Smooth muscle cell (in vitro differentiated cells): Measurements from ENCODE around the gene PPFIBP1. TPM values are rescaled to one million over a fixed set of nuclear protein-coding genes. Genes with fewer than 3 reads are reported as not detected.
A peak's percentile ranks its signal among the peaks of the same experiment; 100 is the strongest.
"Not testable (repeated sequence)": the region's sequence is repeated elsewhere in the genome, so short reads cannot be mapped to it uniquely, and the experiment has no call there.

ENCODE experiments used
- DNase-seq: peaks from one replicate; lab custom pipeline; 2025; ENCODE audit not compliant: unreplicated experiment; lab: John Stamatoyannopoulos, UW
- H2AFZ ChIP-seq: fragments of 200-600 bp; sonication (generic); 2 replicates; pipeline ENCODE4 v1.6.0; 2016; ENCODE audit warnings: antibody characterized with exemption, low read depth, mild to moderate bottlenecking
- H3F3A ChIP-seq: fragments of 200-600 bp; sonication (generic); 2 replicates; pipeline ENCODE4 v1.6.0; 2017; ENCODE audit warnings: antibody characterized with exemption, low read depth
- H3K27ac ChIP-seq: fragments of 200-600 bp; sonication (generic); 2 replicates; pipeline ENCODE4 v1.5.1; 2016; ENCODE audit warnings: low read depth, mild to moderate bottlenecking
- H3K27me3 ChIP-seq: fragments of 200-600 bp; sonication (generic); 2 replicates; pipeline ENCODE4 v1.6.1; 2016; ENCODE audit warnings: low read depth, mild to moderate bottlenecking
- H3K36me3 ChIP-seq: fragments of 200-600 bp; sonication (generic); 2 replicates; pipeline ENCODE4 v1.5.1; 2016; ENCODE audit warnings: low read depth
- H3K4me1 ChIP-seq: fragments of 200-600 bp; sonication (generic); 2 replicates; pipeline ENCODE4 v1.5.1; 2016; ENCODE audit warnings: low read depth
- H3K4me2 ChIP-seq: fragments of 200-600 bp; sonication (generic); 2 replicates; pipeline ENCODE4 v1.6.0; 2016; ENCODE audit warnings: mild to moderate bottlenecking
- H3K4me3 ChIP-seq: fragments of 200-600 bp; sonication (generic); 2 replicates; pipeline ENCODE4 v1.5.1; 2016; ENCODE audit warnings: mild to moderate bottlenecking
- H3K79me2 ChIP-seq: fragments of 200-600 bp; sonication (generic); 2 replicates; pipeline ENCODE4 v1.6.0; 2016; ENCODE audit warnings: low read depth, mild to moderate bottlenecking
- H3K9ac ChIP-seq: fragments of 200-600 bp; sonication (generic); 2 replicates; pipeline ENCODE4 v1.6.0; 2016; ENCODE audit warnings: low read depth
- H3K9me3 ChIP-seq: fragments of 200-600 bp; sonication (generic); replicated peaks from 2 replicates; pipeline ENCODE4 v1.5.1; 2016; ENCODE audit warnings: low read depth
- H4K20me1 ChIP-seq: fragments of 200-600 bp; sonication (generic); 2 replicates; pipeline ENCODE4 v1.6.0; 2016; ENCODE audit warnings: low read depth
- CTCF ChIP-seq: fragments of 200-600 bp; sonication (generic); IDR thresholded peaks from 2 replicates; pipeline ENCODE4 v1.5.1; 2017; ENCODE audit warnings: borderline replicate concordance, mild to moderate bottlenecking, antibody characterized with exemption; ENCODE audit not compliant: insufficient read depth, poor library complexity, severe bottlenecking
- WGBS: methylation state at CpG from one replicate; pipeline ENCODE4 v1.1.7; 2016; ENCODE audit warnings: low lambda C conversion rate; 5-methylcytosine and 5-hydroxymethylcytosine counted together
- polyA plus RNA-seq: library from polyadenylated mRNA; unstranded; fragments of >200 nt; fragmentation: Nextera tagmentation; extraction: Ambion mirVana; gene quantifications from 2 replicates; pipeline ENCODE4 v1.2.1, GENCODE V29; 2016
- total RNA-seq: library from RNA; depleted of rRNA; stranded (reverse); fragments of >200 nt; gene quantifications from 2 replicates; pipeline ENCODE4 v1.2.3, GENCODE V29; 2014

The PPFIBP1 gene
- total and polyA plus RNA-seq, 2 experiments from 2014 or later, result 45.7 to 150 TPM

GRCh38 chr12:27593266-27593665, 69.3 kb downstream of the PPFIBP1 start:
- Histone ChIP-seq H3K36me3 (no peaks in the 10 kb centered on the region), H3K9me3 (no peaks in the 10 kb centered on the region), H3K79me2 (peaks cover 66% of the 10 kb centered on the region), H3K27ac (peak overlapping the region; percentile 81), H3K27me3 (no peaks in the 10 kb centered on the region), H2AFZ (no peak overlapping the region), H3K4me3 (no peak overlapping the region), H4K20me1 (peaks cover 72% of the 10 kb centered on the region), H3F3A (no peaks in the 10 kb centered on the region), H3K4me2 (no peak overlapping the region), H3K9ac (no peak overlapping the region), H3K4me1 (peaks cover 12% of the 10 kb centered on the region)
- no peak for TF ChIP-seq CTCF
- 84% methylated on average over 4 of the region's 4 CpGs for WGBS
- DNase-seq, result no peak

GRCh38 chr12:27595231-27595642, 71.2 kb downstream of the PPFIBP1 start:
- no peak overlapping the region for H3K4me3 ChIP-seq
- WGBS, result 76% methylated on average over 16 of the region's 16 CpGs
- no peaks in the 10 kb centered on the region for H3K9me3 ChIP-seq
- H3K36me3 ChIP-seq, result no peaks in the 10 kb centered on the region
- peaks cover 9% of the 10 kb centered on the region for H3K4me1 ChIP-seq
- H3K27ac ChIP-seq, result peak overlapping the region; percentile 90
- peaks cover 65% of the 10 kb centered on the region for H3K79me2 ChIP-seq
- peaks cover 65% of the 10 kb centered on the region for H4K20me1 ChIP-seq
- H3K9ac ChIP-seq, result peak overlapping the region; percentile 25
- TF ChIP-seq CTCF, result no peak
- H3K27me3 ChIP-seq, result no peaks in the 10 kb centered on the region
- no peak for DNase-seq
- no peaks in the 10 kb centered on the region for H3F3A ChIP-seq
- no peak overlapping the region for H3K4me2 ChIP-seq
- no peak overlapping the region for H2AFZ ChIP-seq

DNA sequence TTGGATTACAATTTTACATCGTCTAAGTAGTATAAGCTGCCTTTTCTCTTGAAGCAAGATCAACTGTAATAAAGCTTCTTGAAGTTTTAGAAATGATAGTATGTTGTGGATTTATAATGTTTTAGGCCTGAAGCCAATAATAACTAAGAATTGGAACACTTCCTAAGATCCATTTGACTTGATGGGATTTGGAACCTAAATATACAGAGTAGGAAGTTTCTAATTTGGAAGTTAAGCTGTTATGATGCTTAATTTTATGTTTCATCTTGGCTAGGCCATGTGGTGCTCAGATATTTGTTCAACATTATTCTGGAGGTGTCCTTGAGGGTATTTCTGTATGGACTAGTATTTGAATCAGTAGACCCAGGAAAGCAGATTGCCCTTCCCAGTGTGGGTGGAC, 74.9 kb downstream of the PPFIBP1 start:
- not testable (repeated sequence) for H3K27ac ChIP-seq, H3K4me2 ChIP-seq, DNase-seq, H3F3A ChIP-seq, H2AFZ ChIP-seq, H3K9me3 ChIP-seq, H3K4me3 ChIP-seq, H3K36me3 ChIP-seq, H3K4me1 ChIP-seq, H3K9ac ChIP-seq, H3K27me3 ChIP-seq
- 100% methylated on average over 1 of the region's 1 CpG for WGBS
- peaks cover 76% of the 10 kb centered on the region for H4K20me1 ChIP-seq
- peaks cover 88% of the 10 kb centered on the region for H3K79me2 ChIP-seq

DNA sequence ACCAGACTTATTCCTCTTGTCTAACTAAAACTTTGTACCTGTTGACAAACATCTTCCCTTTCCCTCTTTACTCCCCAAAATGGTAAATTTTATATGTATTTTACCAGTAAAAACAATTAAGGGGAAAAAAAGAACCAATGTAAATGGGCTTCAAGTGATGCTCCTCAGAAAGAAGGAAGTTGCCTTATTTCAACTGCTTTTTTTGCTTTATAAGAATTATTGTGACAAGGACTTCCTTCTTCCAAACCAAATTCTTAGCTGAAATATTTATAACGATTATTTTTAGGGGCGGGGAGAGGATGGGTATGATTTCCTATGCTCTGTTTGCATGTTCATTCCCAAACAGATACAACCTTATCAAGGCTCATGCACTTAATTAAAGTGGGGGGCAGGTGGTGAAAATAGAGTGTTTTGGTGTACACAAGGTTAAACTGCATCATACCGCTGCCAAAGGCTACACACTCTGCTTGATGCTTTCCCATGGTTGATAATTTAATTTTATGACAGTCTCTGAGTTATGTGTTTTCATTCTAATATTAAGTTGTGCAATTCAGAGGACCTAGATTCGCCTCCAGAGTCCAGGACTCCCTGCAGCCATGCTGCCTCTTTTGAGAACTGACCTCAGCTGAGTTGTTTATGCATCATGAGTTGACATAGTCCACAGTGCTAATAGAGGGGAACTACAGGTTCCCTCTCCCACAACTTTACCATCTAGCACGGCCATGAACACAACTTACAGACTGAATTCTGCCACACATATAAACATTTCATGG, 77.2 kb downstream of the PPFIBP1 start:
- peaks cover 96% of the 10 kb centered on the region for H3K79me2 ChIP-seq
- not testable (repeated sequence) for H3K27me3 ChIP-seq, H3K4me1 ChIP-seq, H3K9me3 ChIP-seq, H3K36me3 ChIP-seq, H3K9ac ChIP-seq, H3K4me2 ChIP-seq, DNase-seq, H3F3A ChIP-seq, H3K4me3 ChIP-seq, H2AFZ ChIP-seq
- H4K20me1 ChIP-seq, result peaks cover 71% of the 10 kb centered on the region
- H3K27ac ChIP-seq, result peak overlapping the region; percentile 13
- WGBS, result 90% methylated on average over 5 of the region's 5 CpGs
